ENCODE data around the gene CATSPERE.

The CATSPERE gene

DNA sequence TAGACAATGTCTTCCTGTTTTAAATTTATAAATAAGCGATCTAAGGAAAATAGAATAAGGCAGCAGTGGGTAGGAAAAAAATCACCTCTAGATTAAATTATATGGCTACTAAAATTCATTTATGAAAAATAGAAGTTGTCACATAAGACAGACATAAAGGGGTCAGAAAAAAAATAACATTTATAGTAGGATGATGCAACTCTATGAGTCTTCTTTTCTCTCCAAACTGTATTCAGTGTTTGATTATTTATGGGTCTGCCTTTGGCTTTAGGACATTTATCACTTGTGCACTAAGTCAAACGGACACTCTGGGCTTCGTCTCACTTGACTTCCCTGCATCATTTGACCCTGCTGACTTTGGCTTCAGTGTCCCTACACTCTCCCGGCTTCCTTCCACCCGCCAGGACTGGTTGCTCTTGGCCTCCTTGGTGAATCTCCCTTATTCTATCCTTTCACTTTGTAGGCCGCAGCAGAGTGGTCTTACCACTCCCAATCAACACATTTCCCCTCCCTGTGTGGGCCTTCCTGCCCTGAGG is 144.8 kb downstream of the CATSPERE start:
- Mint-ChIP-seq H3K4me1 (no peaks in the 10 kb centered on the region), H3K36me3 (ENCODE audit: low read depth) (no peaks in the 10 kb centered on the region), H3K27ac (no peak overlapping the region), H3K27me3 (no peaks in the 10 kb centered on the region), H3K9me3 (no peaks in the 10 kb centered on the region), H3K4me3 (no peak overlapping the region)
- no peak for ATAC-seq
- DNase-seq, result no peak

DNA sequence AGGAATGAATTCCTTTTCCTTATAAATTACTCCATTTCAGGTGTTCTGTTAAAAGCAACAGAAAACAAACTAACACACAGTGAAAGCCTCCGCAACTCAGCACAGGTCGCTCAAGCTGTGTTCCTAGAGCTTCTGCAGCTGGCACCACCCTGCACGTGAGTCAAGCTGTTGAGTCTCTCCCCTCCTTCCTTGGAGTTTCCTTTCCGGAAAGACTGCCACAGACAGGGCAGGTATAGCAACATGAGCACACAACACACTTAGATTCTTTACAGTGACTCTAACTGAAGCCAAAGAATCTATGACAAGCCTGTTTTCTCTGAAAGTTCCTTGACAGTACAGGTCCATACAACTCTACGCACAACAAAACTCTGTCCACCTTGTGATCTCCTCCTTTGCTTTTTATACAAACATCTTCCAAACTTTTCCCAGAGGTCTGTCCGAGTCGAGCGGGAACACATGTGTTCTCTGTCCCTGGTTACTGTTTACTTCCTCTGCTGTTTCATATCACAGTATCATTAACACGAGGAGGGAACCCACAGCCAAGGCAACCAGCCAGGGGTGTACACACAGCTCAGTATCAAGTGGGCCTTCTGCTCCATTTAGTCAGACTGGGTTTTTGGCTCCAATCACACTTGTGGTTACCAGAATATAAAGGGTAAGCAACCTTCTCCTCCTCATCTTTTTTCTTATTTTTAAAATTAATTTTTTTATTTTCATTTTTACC is 153.2 kb downstream of the CATSPERE start:
- Mint-ChIP-seq H3K36me3 (ENCODE audit: low read depth) (no peaks in the 10 kb centered on the region), H3K9me3 (no peaks in the 10 kb centered on the region), H3K27me3 (no peaks in the 10 kb centered on the region), H3K27ac (no peak overlapping the region), H3K4me3 (no peak overlapping the region), H3K4me1 (no peaks in the 10 kb centered on the region)
- no peak for ATAC-seq
- no peak for DNase-seq

DNA sequence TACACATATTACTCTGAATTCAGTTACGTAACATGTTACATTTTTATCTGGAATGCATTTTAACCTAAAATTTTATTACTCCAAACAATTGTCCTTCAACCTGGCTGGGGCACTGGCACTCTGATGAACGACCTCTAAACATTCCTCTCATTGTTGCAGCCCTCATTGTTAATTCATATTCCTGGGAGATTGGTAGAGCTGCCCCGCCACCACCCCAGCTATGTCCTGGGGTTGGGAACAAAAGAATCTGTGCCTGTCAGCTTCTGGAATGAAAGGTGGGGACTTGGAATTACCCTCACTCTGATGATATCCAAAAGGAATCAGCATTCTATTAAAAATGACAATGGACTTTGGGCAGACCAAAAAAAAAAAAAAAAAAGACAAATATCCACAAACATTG is 153.8 kb downstream of the CATSPERE start:
- no peak overlapping the region for H3K27ac Mint-ChIP-seq
- ATAC-seq (no peak), DNase-seq (no peak)
- no peaks in the 10 kb centered on the region for H3K4me1 Mint-ChIP-seq
- H3K27me3 Mint-ChIP-seq, result no peaks in the 10 kb centered on the region
- no peaks in the 10 kb centered on the region for H3K36me3 Mint-ChIP-seq (ENCODE audit: low read depth)
- H3K4me3 Mint-ChIP-seq, result no peak overlapping the region
- H3K9me3 Mint-ChIP-seq, result no peaks in the 10 kb centered on the region

GRCh38 chr1:244615301-244615700 is 154.2 kb downstream of the CATSPERE start:
- Mint-ChIP-seq H3K36me3 (ENCODE audit: low read depth) (no peaks in the 10 kb centered on the region), H3K9me3 (no peaks in the 10 kb centered on the region), H3K4me1 (no peaks in the 10 kb centered on the region), H3K4me3 (no peak overlapping the region), H3K27ac (no peak overlapping the region), H3K27me3 (no peaks in the 10 kb centered on the region)
- no peak for ATAC-seq
- no peak for DNase-seq

GRCh38 chr1:244626709-244627108 is 165.6 kb downstream of the CATSPERE start:
- Mint-ChIP-seq H3K36me3 (ENCODE audit: low read depth) (no peaks in the 10 kb centered on the region), H3K4me1 (no peaks in the 10 kb centered on the region), H3K9me3 (no peaks in the 10 kb centered on the region), H3K27me3 (peaks cover 5% of the 10 kb centered on the region), H3K27ac (no peak overlapping the region), H3K4me3 (no peak overlapping the region)
- DNase-seq (no peak), ATAC-seq (no peak)

DNA sequence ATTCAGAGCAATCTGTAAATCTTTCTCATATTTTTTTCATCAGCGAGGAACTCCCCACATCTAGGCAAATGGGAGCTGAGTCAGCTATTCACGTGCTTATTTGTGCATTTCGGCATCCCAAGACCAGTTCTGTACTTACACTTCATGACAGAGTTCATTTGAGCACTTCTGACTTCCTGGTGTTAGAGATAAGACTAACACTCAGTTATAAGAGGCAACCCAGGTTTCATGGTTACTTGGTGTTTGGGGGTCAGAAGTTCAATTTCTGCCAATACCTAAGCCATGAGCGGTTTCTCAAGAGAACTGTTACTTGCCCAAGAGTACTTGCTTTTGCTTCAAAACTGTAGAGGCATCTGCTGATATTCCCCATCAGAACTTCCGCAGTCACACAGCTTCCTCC is 167.7 kb downstream of the CATSPERE start:
- ATAC-seq (no peak), DNase-seq (no peak)
- peaks cover 3% of the 10 kb centered on the region for H3K27me3 Mint-ChIP-seq
- no peaks in the 10 kb centered on the region for H3K9me3 Mint-ChIP-seq
- H3K4me1 Mint-ChIP-seq, result no peaks in the 10 kb centered on the region
- no peak overlapping the region for H3K4me3 Mint-ChIP-seq
- no peaks in the 10 kb centered on the region for H3K36me3 Mint-ChIP-seq (ENCODE audit: low read depth)
- H3K27ac Mint-ChIP-seq, result no peak overlapping the region

DNA sequence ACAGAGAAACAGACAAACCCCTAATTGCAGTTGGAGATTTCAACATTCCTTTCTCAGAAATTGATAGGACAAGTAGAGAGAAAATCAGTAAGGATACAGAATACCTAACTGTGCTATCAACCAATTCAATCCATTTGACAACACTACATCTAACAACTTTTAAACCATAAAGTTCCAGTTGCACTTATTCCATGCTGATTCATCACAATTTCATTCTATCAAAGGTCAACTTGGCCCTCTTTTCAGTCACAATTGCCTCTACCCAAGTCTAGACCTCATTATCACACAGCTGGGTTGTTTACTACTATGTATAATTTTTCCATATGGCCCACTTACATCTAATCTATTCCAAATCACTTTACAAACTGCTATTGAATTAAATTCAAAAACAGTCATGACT is 172.1 kb downstream of the CATSPERE start:
- Mint-ChIP-seq H3K27me3 (no peaks in the 10 kb centered on the region), H3K27ac (no peak overlapping the region), H3K36me3 (ENCODE audit: low read depth) (no peaks in the 10 kb centered on the region), H3K4me1 (no peaks in the 10 kb centered on the region), H3K4me3 (no peak overlapping the region), H3K9me3 (no peaks in the 10 kb centered on the region)
- no peak for DNase-seq
- ATAC-seq, result no peak

GRCh38 chr1:244634546-244634945 is 173.5 kb downstream of the CATSPERE start:
- H3K27me3 Mint-ChIP-seq, result no peaks in the 10 kb centered on the region
- H3K9me3 Mint-ChIP-seq, result no peaks in the 10 kb centered on the region
- no peak for DNase-seq
- no peaks in the 10 kb centered on the region for H3K4me1 Mint-ChIP-seq
- no peak overlapping the region for H3K27ac Mint-ChIP-seq
- no peak for ATAC-seq
- no peaks in the 10 kb centered on the region for H3K36me3 Mint-ChIP-seq (ENCODE audit: low read depth)
- no peak overlapping the region for H3K4me3 Mint-ChIP-seq

GRCh38 chr1:244636488-244637259 is 175.6 kb downstream of the CATSPERE start:
- no peaks in the 10 kb centered on the region for H3K9me3 Mint-ChIP-seq
- no peak for DNase-seq
- no peak for ATAC-seq

DNA sequence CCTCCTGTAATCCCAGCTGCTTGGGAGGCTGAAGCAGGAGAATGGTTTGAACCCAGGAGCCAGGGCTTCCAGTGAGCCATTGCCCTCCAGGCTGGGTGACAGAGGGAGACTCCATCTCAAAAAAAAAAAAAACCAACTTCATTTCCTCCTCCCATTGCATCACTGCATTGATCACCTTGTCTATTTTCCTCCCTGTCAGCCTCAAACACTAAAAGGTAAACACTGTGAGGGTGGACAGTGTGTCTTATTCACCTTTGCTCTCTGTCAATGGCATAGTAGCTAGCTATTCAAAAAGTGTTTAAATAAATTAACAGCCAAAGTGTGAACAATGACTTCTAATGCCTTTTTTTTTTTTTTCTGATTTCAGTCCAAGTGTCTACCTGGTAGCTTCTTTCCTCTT is 178.5 kb downstream of the CATSPERE start:
- no peaks in the 10 kb centered on the region for H3K36me3 Mint-ChIP-seq (ENCODE audit: low read depth)
- H3K9me3 Mint-ChIP-seq, result no peaks in the 10 kb centered on the region
- ATAC-seq, result no peak
- H3K27me3 Mint-ChIP-seq, result peaks cover 2% of the 10 kb centered on the region
- DNase-seq, result no peak
- no peaks in the 10 kb centered on the region for H3K4me1 Mint-ChIP-seq
- no peak overlapping the region for H3K4me3 Mint-ChIP-seq
- no peak overlapping the region for H3K27ac Mint-ChIP-seq

More at GRCh38 chr1:244636488-244637259, 175.6 kb downstream of the CATSPERE start:
- Mint-ChIP-seq H3K36me3 (ENCODE audit: low read depth) (no peaks in the 10 kb centered on the region), H3K27me3 (peaks cover 2% of the 10 kb centered on the region), H3K4me3 (no peak overlapping the region), H3K27ac (no peak overlapping the region), H3K4me1 (no peaks in the 10 kb centered on the region)

DNA sequence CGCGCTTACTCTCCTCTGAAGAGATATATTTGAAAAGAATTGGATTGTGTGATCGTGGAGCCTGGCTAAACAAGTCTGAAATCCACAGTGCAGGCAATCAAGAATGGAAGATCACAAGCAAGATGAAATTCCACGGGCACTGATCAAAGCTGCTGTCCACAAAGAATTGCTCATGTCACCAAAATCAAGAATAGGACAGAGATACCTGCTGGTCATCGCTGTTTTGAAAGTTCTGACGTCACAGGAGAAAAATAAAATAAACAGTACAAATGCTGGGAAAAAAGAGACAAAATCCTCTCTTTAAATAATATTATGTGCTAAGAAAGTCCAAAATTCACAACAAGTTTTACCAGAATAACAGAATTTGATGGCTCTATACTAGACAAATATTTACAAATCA is 179.8 kb downstream of the CATSPERE start:
- Mint-ChIP-seq H3K36me3 (ENCODE audit: low read depth) (no peaks in the 10 kb centered on the region), H3K4me1 (no peaks in the 10 kb centered on the region), H3K27ac (no peak overlapping the region), H3K4me3 (no peak overlapping the region), H3K9me3 (no peaks in the 10 kb centered on the region), H3K27me3 (peaks cover 2% of the 10 kb centered on the region)
- no peak for ATAC-seq
- DNase-seq, result no peak

GRCh38 chr1:244642526-244642925 is 181.5 kb downstream of the CATSPERE start:
- H3K4me3 Mint-ChIP-seq, result no peak overlapping the region
- H3K27ac Mint-ChIP-seq, result no peak overlapping the region
- H3K4me1 Mint-ChIP-seq, result no peaks in the 10 kb centered on the region
- DNase-seq (no peak), ATAC-seq (no peak)
- no peaks in the 10 kb centered on the region for H3K9me3 Mint-ChIP-seq
- peaks cover 2% of the 10 kb centered on the region for H3K27me3 Mint-ChIP-seq
- no peaks in the 10 kb centered on the region for H3K36me3 Mint-ChIP-seq (ENCODE audit: low read depth)

- Mint-ChIP-seq H3K4me1 (no peaks in the 10 kb centered on the region), H3K27ac (no peak overlapping the region), H3K36me3 (ENCODE audit: low read depth) (no peaks in the 10 kb centered on the region), H3K27me3 (peaks cover 2% of the 10 kb centered on the region), H3K9me3 (no peaks in the 10 kb centered on the region), H3K4me3 (no peak overlapping the region)
- ATAC-seq (no peak), DNase-seq (no peak)
Measured at GRCh38 chr1:244642988-244643387, 181.9 kb downstream of the CATSPERE start.

DNA sequence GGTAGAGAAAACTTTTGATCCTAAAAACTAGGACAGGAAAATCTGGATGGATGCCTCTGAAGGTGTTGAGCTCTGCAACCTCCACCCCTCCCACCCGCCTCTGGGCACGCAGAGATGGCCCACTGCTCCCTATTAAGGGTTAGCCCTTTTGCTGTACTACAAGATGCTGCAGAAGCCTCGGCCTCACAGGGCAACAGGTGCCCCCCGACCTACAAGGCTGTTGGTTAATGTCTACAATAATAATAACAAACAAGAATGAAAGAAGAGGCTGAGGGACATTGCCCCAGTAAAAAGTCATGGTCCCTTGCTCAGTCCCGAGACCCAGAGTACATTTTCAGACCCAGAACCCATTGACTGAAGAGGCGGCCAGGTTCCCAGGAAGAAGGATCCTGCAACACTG is 184.3 kb downstream of the CATSPERE start:
- no peak overlapping the region for H3K27ac Mint-ChIP-seq
- peaks cover 2% of the 10 kb centered on the region for H3K27me3 Mint-ChIP-seq
- H3K4me1 Mint-ChIP-seq, result no peaks in the 10 kb centered on the region
- no peaks in the 10 kb centered on the region for H3K36me3 Mint-ChIP-seq (ENCODE audit: low read depth)
- H3K9me3 Mint-ChIP-seq, result no peaks in the 10 kb centered on the region
- ATAC-seq (no peak), DNase-seq (no peak)
- H3K4me3 Mint-ChIP-seq, result no peak overlapping the region

- no peak for DNase-seq
- no peak overlapping the region for H3K27ac Mint-ChIP-seq
- H3K36me3 Mint-ChIP-seq (ENCODE audit: low read depth), result no peaks in the 10 kb centered on the region
- no peak for ATAC-seq
- H3K4me3 Mint-ChIP-seq, result no peak overlapping the region
- H3K27me3 Mint-ChIP-seq, result peaks cover 2% of the 10 kb centered on the region
- H3K9me3 Mint-ChIP-seq, result no peaks in the 10 kb centered on the region
- H3K4me1 Mint-ChIP-seq, result no peaks in the 10 kb centered on the region
Measured at GRCh38 chr1:244645890-244646289, 184.8 kb downstream of the CATSPERE start.
